Suprapubic skin (tissue), 4 donors: Measurements from ENCODE around the gene MYLK3.

Experiments used
- EP300 ChIP-seq: sonication (generic); formaldehyde crosslinking; IDR thresholded peaks from one replicate; pipeline ENCODE4 v1.6.1; 2017; ENCODE audit warnings: antibody characterized with exemption
- POLR2A ChIP-seq, 2 donors: fragments of 450-650 bp; IDR thresholded peaks; one replicate each; pipeline ENCODE4 v1.6.1; 2017; ENCODE audit warnings: antibody characterized with exemption in 2 of 2, mild to moderate bottlenecking in 2 of 2, moderate library complexity in 2 of 2
- POLR2AphosphoS5 ChIP-seq, 3 donors: sonication (generic); formaldehyde crosslinking; IDR thresholded peaks; one replicate each; pipeline ENCODE4 v1.6.1; 2017; ENCODE audit warnings: antibody characterized with exemption in 3 of 3
- TF ChIP-seq, protein P1 (sequence below), 2 donors: fragments of 200-600 bp in 1 of 2; fragments of 450-650 bp in 1 of 2; sonication (generic) in 1 of 2; IDR thresholded peaks; one replicate each; pipeline ENCODE4 v1.5.1; 2016 to 2019; ENCODE audit warnings: antibody characterized with exemption in 2 of 2, mild to moderate bottlenecking in 1 of 2, moderate library complexity in 1 of 2

DNA sequence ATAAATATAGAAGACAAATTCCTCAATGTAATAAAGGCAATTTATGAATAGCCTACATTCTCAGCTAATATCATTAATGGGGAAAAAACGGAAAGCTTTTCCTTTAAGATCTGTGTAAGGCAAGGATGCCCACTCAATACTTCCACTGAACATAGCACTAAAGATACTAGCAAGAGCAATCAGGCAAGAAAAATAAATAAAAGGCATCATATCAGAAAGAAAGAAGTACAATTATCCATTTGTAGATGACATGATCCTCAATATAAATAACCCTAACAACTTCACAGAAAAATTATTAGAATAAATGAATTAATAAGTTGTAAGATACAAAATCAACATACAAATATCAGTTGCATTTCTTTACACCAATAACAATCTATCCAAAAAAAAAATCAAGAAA, 45.7 kb upstream of the MYLK3 start:
- no peak for TF ChIP-seq POLR2A (IDR thresholded peaks at IDR 0.05)
- TF ChIP-seq, protein P1, sequence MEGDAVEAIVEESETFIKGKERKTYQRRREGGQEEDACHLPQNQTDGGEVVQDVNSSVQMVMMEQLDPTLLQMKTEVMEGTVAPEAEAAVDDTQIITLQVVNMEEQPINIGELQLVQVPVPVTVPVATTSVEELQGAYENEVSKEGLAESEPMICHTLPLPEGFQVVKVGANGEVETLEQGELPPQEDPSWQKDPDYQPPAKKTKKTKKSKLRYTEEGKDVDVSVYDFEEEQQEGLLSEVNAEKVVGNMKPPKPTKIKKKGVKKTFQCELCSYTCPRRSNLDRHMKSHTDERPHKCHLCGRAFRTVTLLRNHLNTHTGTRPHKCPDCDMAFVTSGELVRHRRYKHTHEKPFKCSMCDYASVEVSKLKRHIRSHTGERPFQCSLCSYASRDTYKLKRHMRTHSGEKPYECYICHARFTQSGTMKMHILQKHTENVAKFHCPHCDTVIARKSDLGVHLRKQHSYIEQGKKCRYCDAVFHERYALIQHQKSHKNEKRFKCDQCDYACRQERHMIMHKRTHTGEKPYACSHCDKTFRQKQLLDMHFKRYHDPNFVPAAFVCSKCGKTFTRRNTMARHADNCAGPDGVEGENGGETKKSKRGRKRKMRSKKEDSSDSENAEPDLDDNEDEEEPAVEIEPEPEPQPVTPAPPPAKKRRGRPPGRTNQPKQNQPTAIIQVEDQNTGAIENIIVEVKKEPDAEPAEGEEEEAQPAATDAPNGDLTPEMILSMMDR (IDR thresholded peaks at IDR 0.05), result no peak
- TF ChIP-seq POLR2AphosphoS5 (IDR thresholded peaks at IDR 0.05), result no peak
- no peak for TF ChIP-seq EP300
